ENCODE results near the gene ZDHHC3.

Gene ZDHHC3

DNA sequence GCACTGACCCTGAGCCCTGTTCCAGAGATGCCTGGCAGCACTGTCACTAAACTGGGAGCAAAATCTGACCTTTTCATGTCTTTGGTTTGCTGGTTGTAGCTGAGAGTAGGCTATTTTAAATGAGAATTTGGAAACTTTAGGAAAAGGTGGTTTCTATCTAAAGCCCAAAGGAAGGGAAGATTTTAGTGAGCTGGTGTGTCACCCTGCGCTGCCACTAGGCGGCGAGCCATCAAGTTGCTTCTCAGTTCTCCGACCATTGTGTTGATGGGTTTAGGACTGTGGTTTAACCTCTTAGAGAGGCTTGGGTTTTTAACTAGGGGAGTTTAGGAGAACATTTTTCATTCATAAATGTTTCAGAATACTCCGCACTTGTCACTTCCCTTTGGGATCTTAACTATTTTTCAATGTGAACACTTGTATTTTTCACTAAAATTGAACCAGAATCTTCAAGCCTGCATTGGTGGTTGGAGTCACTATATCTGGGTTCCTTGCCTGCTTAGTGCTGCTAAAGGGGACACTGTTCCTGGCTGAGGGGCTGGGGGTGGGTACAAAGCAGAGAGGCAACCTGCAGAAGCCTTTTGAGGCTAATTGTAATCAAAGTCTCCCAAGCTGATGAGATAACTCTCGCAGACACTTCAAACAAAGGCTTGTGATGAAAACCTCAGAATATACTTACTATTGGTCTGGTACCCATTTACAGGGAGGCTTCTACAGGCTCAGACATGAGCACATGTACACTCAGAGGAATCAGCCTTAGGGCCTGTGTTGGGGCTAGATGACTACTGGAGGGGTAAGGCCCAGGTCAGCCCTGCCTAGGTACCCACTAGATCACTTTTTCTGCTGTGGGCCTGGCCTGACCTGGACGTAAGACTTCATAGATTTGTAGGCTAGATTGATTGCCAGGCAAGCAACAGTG lies 16.8 kb upstream of the ZDHHC3 start:
- Histone ChIP-seq H3K4me2 (ENCODE audit: low read length) (no peak overlapping the region), H3K27ac (ENCODE audit: low read length) (no peak overlapping the region)

DNA sequence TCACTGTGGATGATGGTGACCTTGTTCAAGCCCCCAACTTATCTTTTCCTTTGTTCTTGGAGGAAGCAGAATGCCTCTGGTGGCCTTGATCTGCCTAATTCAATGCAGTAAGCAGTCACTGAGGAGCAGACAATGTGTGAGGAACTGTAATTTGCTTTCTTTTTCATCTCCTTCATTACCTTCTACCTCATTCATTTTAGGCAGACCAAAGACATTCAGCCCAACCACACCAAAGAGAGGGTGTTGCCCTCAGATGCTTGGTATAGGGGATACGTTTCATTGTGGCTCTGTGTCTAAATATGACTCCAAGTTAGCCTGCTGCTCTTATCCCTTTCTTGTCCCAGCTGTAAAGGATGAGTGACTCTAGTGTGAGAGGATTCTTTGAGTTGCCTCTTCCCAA lies 15.4 kb upstream of the ZDHHC3 start:
- no peak for TF ChIP-seq EZH2phosphoT487 (IDR thresholded peaks at IDR 0.05; ENCODE audit: low read depth)
- TF ChIP-seq, protein P1, sequence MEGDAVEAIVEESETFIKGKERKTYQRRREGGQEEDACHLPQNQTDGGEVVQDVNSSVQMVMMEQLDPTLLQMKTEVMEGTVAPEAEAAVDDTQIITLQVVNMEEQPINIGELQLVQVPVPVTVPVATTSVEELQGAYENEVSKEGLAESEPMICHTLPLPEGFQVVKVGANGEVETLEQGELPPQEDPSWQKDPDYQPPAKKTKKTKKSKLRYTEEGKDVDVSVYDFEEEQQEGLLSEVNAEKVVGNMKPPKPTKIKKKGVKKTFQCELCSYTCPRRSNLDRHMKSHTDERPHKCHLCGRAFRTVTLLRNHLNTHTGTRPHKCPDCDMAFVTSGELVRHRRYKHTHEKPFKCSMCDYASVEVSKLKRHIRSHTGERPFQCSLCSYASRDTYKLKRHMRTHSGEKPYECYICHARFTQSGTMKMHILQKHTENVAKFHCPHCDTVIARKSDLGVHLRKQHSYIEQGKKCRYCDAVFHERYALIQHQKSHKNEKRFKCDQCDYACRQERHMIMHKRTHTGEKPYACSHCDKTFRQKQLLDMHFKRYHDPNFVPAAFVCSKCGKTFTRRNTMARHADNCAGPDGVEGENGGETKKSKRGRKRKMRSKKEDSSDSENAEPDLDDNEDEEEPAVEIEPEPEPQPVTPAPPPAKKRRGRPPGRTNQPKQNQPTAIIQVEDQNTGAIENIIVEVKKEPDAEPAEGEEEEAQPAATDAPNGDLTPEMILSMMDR (IDR thresholded peaks at IDR 0.05; ENCODE audit: low read depth, low read length) = no peak
- Histone ChIP-seq H3K27me3 (ENCODE audit: low read depth, low read length) (no peaks in the 10 kb centered on the region), H3K79me2 (ENCODE audit: low read length) (peaks cover 89% of the 10 kb centered on the region), H4K20me1 (ENCODE audit: insufficient read depth, low read length) (peaks cover 43% of the 10 kb centered on the region), H3K36me3 (replicated peaks; ENCODE audit: low read depth, low read length) (peaks cover 67% of the 10 kb centered on the region), H2AFZ (ENCODE audit: low read depth, low read length) (no peak overlapping the region), H3K4me3 (ENCODE audit: low read length) (no peak overlapping the region), H3K4me1 (ENCODE audit: low read length) (no peaks in the 10 kb centered on the region), H3K27ac (ENCODE audit: low read length) (no peak overlapping the region), H3K9ac (ENCODE audit: low read length) (no peak overlapping the region), H3K9me3 (ENCODE audit: insufficient read depth, low read length) (no peaks in the 10 kb centered on the region), H3K4me2 (ENCODE audit: low read length) (no peak overlapping the region)

More for the DNA sequence above, 16.8 kb upstream of the ZDHHC3 start:
- no peak overlapping the region for H3K4me3 ChIP-seq (ENCODE audit: low read length)
- H3K9ac ChIP-seq (ENCODE audit: low read length) = no peak overlapping the region
- H3K79me2 ChIP-seq (ENCODE audit: low read length) = peaks cover 76% of the 10 kb centered on the region
- H4K20me1 ChIP-seq (ENCODE audit: insufficient read depth, low read length) = peaks cover 34% of the 10 kb centered on the region
- H3K9me3 ChIP-seq (ENCODE audit: insufficient read depth, low read length) = no peaks in the 10 kb centered on the region
- no peak overlapping the region for H2AFZ ChIP-seq (ENCODE audit: low read depth, low read length)
- H3K4me1 ChIP-seq (ENCODE audit: low read length) = no peaks in the 10 kb centered on the region
- H3K36me3 ChIP-seq (replicated peaks; ENCODE audit: low read depth, low read length) = peaks cover 78% of the 10 kb centered on the region
- no peaks in the 10 kb centered on the region for H3K27me3 ChIP-seq (ENCODE audit: low read depth, low read length)
- no peak for TF ChIP-seq EZH2phosphoT487 (IDR thresholded peaks at IDR 0.05; ENCODE audit: low read depth)
- TF ChIP-seq, protein P1 (IDR thresholded peaks at IDR 0.05; ENCODE audit: low read depth, low read length) = peak; percentile 79

DNA sequence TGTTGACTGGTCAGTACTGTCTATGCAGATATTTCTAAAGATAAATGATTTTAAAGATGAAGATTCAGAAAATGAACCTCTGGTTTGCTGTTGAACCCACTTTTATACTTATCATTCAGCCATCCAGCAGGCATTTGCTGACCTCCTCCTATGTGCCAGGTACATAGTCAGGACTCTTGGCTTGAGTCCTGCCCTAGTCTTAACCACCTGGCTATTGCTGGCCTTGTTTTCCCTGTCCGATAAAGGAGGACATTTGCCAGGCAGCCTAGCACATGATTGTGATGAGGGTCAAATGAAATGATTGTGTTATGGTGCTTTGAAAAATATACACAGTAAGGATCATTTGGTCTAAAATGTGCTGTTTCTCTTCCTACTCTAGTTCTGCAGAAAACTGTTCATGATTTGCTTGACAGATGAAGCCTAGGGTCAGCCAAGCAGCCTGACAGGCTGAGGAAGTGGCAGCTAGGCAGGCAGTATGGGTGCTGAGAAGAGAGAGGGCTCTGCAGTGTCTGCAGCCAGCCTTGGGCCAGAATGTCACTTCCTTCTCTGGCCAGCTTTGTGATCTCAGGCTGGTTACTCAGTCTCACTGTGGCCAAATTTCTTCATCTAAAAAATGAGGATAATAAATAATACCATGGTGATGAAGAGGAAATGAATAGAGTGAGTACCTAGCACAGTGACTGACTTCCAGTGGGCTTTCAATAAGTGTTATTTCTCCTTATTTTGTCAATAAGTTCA lies 13.8 kb upstream of the ZDHHC3 start:
- H4K20me1 ChIP-seq (ENCODE audit: insufficient read depth, low read length) = peaks cover 38% of the 10 kb centered on the region
- peaks cover 93% of the 10 kb centered on the region for H3K79me2 ChIP-seq (ENCODE audit: low read length)
- H3K9ac ChIP-seq (ENCODE audit: low read length) = no peak overlapping the region
- no peak overlapping the region for H3K4me2 ChIP-seq (ENCODE audit: low read length)
- no peak overlapping the region for H2AFZ ChIP-seq (ENCODE audit: low read depth, low read length)
- no peak overlapping the region for H3K4me3 ChIP-seq (ENCODE audit: low read length)
- H3K27me3 ChIP-seq (ENCODE audit: low read depth, low read length) = no peaks in the 10 kb centered on the region
- no peak overlapping the region for H3K27ac ChIP-seq (ENCODE audit: low read length)
- TF ChIP-seq EZH2phosphoT487 (IDR thresholded peaks at IDR 0.05; ENCODE audit: low read depth) = no peak
- TF ChIP-seq, protein P1 (IDR thresholded peaks at IDR 0.05; ENCODE audit: low read depth, low read length) = no peak
- H3K9me3 ChIP-seq (ENCODE audit: insufficient read depth, low read length) = no peaks in the 10 kb centered on the region
- peaks cover 61% of the 10 kb centered on the region for H3K36me3 ChIP-seq (replicated peaks; ENCODE audit: low read depth, low read length)
- no peaks in the 10 kb centered on the region for H3K4me1 ChIP-seq (ENCODE audit: low read length)

DNA sequence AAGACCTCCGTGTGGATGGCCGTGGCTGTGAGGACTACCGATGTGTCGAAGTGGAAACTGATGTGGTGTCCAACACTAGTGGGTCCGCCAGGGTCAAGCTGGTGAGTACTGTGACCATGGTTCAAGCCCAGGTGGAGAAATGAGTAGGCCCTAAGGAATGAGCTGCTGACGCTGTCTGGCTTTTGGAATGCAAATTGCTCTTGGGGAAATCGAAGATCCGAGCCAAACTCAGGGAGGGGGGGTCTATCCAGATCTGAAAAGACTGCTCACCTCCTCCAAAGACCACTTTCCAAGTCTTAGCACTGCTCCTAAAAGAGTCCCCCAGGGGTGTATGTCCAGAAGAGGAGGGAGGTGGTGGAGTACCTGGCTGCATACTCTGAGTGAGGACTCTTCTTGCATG lies 13.2 kb upstream of the ZDHHC3 start:
- H2AFZ ChIP-seq (ENCODE audit: low read depth, low read length) = no peak overlapping the region
- H3K4me2 ChIP-seq (ENCODE audit: low read length) = no peak overlapping the region
- no peak overlapping the region for H3K27ac ChIP-seq (ENCODE audit: low read length)
- no peak overlapping the region for H3K4me3 ChIP-seq (ENCODE audit: low read length)
- no peak for TF ChIP-seq EZH2phosphoT487 (IDR thresholded peaks at IDR 0.05; ENCODE audit: low read depth)
- TF ChIP-seq, protein P1 (IDR thresholded peaks at IDR 0.05; ENCODE audit: low read depth, low read length) = no peak
- peaks cover 61% of the 10 kb centered on the region for H3K36me3 ChIP-seq (replicated peaks; ENCODE audit: low read depth, low read length)
- no peaks in the 10 kb centered on the region for H3K4me1 ChIP-seq (ENCODE audit: low read length)
- H3K27me3 ChIP-seq (ENCODE audit: low read depth, low read length) = no peaks in the 10 kb centered on the region
- H3K9me3 ChIP-seq (ENCODE audit: insufficient read depth, low read length) = no peaks in the 10 kb centered on the region
- peaks cover 43% of the 10 kb centered on the region for H4K20me1 ChIP-seq (ENCODE audit: insufficient read depth, low read length)
- no peak overlapping the region for H3K9ac ChIP-seq (ENCODE audit: low read length)
- H3K79me2 ChIP-seq (ENCODE audit: low read length) = peaks cover 94% of the 10 kb centered on the region

Data from OCI-LY3 (cell line).